HCT116 (cell line): ENCODE results near the gene CNKSR3.

Source experiments
- CTCF ChIP-seq, 3 experiments: fragments of 200-600 bp in 1 of 3; sonication (generic) in 1 of 3; IDR thresholded peaks in 2 of 3; conservative IDR thresholded peaks in 1 of 3; 2 replicates each; pipeline ENCODE4 v1.5.1; 2012 to 2017; ENCODE audit warnings: low read depth in 2 of 3, low read length in 2 of 3, antibody characterized with exemption in 1 of 3, borderline replicate concordance in 1 of 3, control low read depth in 1 of 3, mild to moderate bottlenecking in 1 of 3, mixed read lengths in 1 of 3, mixed run types in 1 of 3, moderate library complexity in 1 of 3; ENCODE audit not compliant: insufficient read depth in 1 of 3
- EGR1 ChIP-seq: IDR thresholded peaks from 2 replicates; pipeline ENCODE4 v1.6.1; 2012; ENCODE audit warnings: low read depth
- EZH2 ChIP-seq: fragments of 200-600 bp; sonication (generic); IDR thresholded peaks from 2 replicates; pipeline ENCODE4 v1.6.1; 2017; ENCODE audit warnings: antibody characterized with exemption, mixed run types
- EZH2phosphoT487 ChIP-seq: fragments of 200-600 bp; IDR thresholded peaks from 2 replicates; pipeline ENCODE4 v1.6.1; 2018; ENCODE audit warnings: antibody characterized with exemption, borderline replicate concordance
- POLR2A ChIP-seq: IDR thresholded peaks from 2 replicates; pipeline ENCODE4 v1.7.0; 2011; ENCODE audit warnings: borderline replicate concordance; ENCODE audit not compliant: insufficient read depth, insufficient read length; ENCODE audit errors: extremely low read depth
- POLR2AphosphoS5 ChIP-seq: IDR thresholded peaks from 2 replicates; pipeline ENCODE4 v1.6.1; 2011; ENCODE audit warnings: mild to moderate bottlenecking, low read depth, low read length, moderate library complexity
- RAD21 ChIP-seq: IDR thresholded peaks from 2 replicates; pipeline ENCODE4 v1.6.1; 2012; ENCODE audit warnings: low read depth, mild to moderate bottlenecking
- YY1 ChIP-seq: IDR thresholded peaks from 2 replicates; pipeline ENCODE4 v1.6.1; 2011; ENCODE audit warnings: low read length, low read depth, moderate library complexity, mild to moderate bottlenecking; ENCODE audit not compliant: insufficient replicate concordance; ENCODE audit errors: extremely low read depth
- ZBTB33 ChIP-seq: IDR thresholded peaks from 2 replicates; pipeline ENCODE4 v1.6.1; 2011; ENCODE audit warnings: mild to moderate bottlenecking, low read length, moderate library complexity; ENCODE audit not compliant: insufficient replicate concordance; ENCODE audit errors: extremely low read depth
- ZNF274 ChIP-seq: fragments of 200-500 bp; sonication (Bioruptor generic); IDR thresholded peaks from 2 replicates; pipeline ENCODE4 v1.6.1; 2014; ENCODE audit warnings: mild to moderate bottlenecking, low read depth, low read length, inconsistent platforms
- TF ChIP-seq, protein P1 (sequence below): IDR thresholded peaks from 2 replicates; pipeline ENCODE4 v1.6.1; 2012
- TF ChIP-seq, protein P2 (sequence below): IDR thresholded peaks from 2 replicates; pipeline ENCODE4 v1.6.1; 2012; ENCODE audit warnings: low read depth
- TF ChIP-seq, protein P3 (sequence below): IDR thresholded peaks from 2 replicates; pipeline ENCODE4 v1.6.1; 2012

- no peak for TF ChIP-seq CTCF (IDR thresholded peaks at IDR 0.05 in 2 of 3, conservative IDR thresholded peaks at IDR 0.05 in 1 of 3; ENCODE audit: borderline replicate concordance in 1 of 3, insufficient read depth in 1 of 3, low read depth in 2 of 3, low read length in 2 of 3)
- no peak for TF ChIP-seq POLR2A
- TF ChIP-seq, protein P1, sequence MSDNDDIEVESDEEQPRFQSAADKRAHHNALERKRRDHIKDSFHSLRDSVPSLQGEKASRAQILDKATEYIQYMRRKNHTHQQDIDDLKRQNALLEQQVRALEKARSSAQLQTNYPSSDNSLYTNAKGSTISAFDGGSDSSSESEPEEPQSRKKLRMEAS = no peak
- no peak for TF ChIP-seq EGR1
- no peak for TF ChIP-seq ZNF274
- TF ChIP-seq POLR2AphosphoS5 = no peak
- no peak for TF ChIP-seq RAD21
- no peak for TF ChIP-seq YY1
- TF ChIP-seq EZH2 = no peak
- TF ChIP-seq, protein P2, sequence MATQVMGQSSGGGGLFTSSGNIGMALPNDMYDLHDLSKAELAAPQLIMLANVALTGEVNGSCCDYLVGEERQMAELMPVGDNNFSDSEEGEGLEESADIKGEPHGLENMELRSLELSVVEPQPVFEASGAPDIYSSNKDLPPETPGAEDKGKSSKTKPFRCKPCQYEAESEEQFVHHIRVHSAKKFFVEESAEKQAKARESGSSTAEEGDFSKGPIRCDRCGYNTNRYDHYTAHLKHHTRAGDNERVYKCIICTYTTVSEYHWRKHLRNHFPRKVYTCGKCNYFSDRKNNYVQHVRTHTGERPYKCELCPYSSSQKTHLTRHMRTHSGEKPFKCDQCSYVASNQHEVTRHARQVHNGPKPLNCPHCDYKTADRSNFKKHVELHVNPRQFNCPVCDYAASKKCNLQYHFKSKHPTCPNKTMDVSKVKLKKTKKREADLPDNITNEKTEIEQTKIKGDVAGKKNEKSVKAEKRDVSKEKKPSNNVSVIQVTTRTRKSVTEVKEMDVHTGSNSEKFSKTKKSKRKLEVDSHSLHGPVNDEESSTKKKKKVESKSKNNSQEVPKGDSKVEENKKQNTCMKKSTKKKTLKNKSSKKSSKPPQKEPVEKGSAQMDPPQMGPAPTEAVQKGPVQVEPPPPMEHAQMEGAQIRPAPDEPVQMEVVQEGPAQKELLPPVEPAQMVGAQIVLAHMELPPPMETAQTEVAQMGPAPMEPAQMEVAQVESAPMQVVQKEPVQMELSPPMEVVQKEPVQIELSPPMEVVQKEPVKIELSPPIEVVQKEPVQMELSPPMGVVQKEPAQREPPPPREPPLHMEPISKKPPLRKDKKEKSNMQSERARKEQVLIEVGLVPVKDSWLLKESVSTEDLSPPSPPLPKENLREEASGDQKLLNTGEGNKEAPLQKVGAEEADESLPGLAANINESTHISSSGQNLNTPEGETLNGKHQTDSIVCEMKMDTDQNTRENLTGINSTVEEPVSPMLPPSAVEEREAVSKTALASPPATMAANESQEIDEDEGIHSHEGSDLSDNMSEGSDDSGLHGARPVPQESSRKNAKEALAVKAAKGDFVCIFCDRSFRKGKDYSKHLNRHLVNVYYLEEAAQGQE = no peak
- TF ChIP-seq, protein P3, sequence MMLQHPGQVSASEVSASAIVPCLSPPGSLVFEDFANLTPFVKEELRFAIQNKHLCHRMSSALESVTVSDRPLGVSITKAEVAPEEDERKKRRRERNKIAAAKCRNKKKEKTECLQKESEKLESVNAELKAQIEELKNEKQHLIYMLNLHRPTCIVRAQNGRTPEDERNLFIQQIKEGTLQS = no peak
- TF ChIP-seq EZH2phosphoT487 = no peak
- TF ChIP-seq ZBTB33 = no peak
Measured at GRCh38 chr6:154461348-154461747, 49.1 kb downstream of the CNKSR3 start.
